GM06990 (cell line): Measurements from ENCODE around the gene CT45A3.
"Not testable (repeated sequence)": the region's sequence is repeated elsewhere in the genome, so short reads cannot be mapped to it uniquely, and the experiment has no call there.

Experiments
- DNase-seq: peaks from one replicate; pipeline ENCODE4 v3.0.0-alpha.2; 2011; ENCODE audit not compliant: insufficient read length; ENCODE audit errors: extremely low read depth
- H3K27me3 ChIP-seq: replicated peaks from 2 replicates; pipeline ENCODE4 v1.6.0; 2011; ENCODE audit warnings: low read length; ENCODE audit not compliant: control insufficient read depth, insufficient read depth
- H3K36me3 ChIP-seq: 2 replicates; pipeline ENCODE4 v1.5.1; 2011; ENCODE audit warnings: low read length; ENCODE audit not compliant: control insufficient read depth, insufficient read depth
- H3K4me3 ChIP-seq: replicated peaks from 2 replicates; pipeline ENCODE4 v1.5.1; 2011; ENCODE audit warnings: low read depth, mild to moderate bottlenecking, control low read depth, low read length
- CTCF ChIP-seq: IDR thresholded peaks from 2 replicates; pipeline ENCODE4 v1.5.1; 2011; ENCODE audit warnings: low read length, control low read depth, mild to moderate bottlenecking, inconsistent platforms; ENCODE audit not compliant: insufficient read depth, poor library complexity, severe bottlenecking

The CT45A3 gene

GRCh38 chrX:135713795-135714194, 54.2 kb downstream of the CT45A3 start:
- H3K27me3 ChIP-seq = no peaks in the 10 kb centered on the region
- H3K36me3 ChIP-seq = no peaks in the 10 kb centered on the region
- no peak overlapping the region for H3K4me3 ChIP-seq
- TF ChIP-seq CTCF = no peak
- no peak for DNase-seq

GRCh38 chrX:135713183-135713689, 54.8 kb downstream of the CT45A3 start, which contains the start of gene CT45A1:
CT45A1 (plus strand) TSS chrX:135713639; CDS start chrX:135718941, 5,302 bp downstream.
- DNase-seq, H3K4me3 ChIP-seq, H3K36me3 ChIP-seq, H3K27me3 ChIP-seq: not testable (repeated sequence)
- peak; percentile 41 for TF ChIP-seq CTCF
